Right lobe of liver (tissue), 6 donors: Measurements from ENCODE around the gene ECE1. TPM values are rescaled to one million over a fixed set of nuclear protein-coding genes. Genes with fewer than 3 reads are reported as not detected.

ENCODE experiments used
- ATAC-seq, 4 donors: fragments of 200-7000 bp; cut with Tn5 transposase; one replicate each; pipeline ENCODE4 v1.9.1; 2020; ENCODE audit warnings: mild to moderate bottlenecking in 4 of 4, moderate library complexity in 4 of 4
- DNase-seq, 3 donors: peaks; one replicate each; pipeline ENCODE4 v3.0.0-alpha.2; 2020
- H3K27ac ChIP-seq, 3 donors: fragments of 200-600 bp; one replicate each; pipeline ENCODE4 v1.8.0; 2022
- H3K27me3 ChIP-seq, 2 donors: fragments of 200-600 bp; one replicate each; pipeline ENCODE4 v1.8.0; 2022
- H3K36me3 ChIP-seq, 4 donors: fragments of 200-600 bp; sonication (generic) in 1 of 4; one replicate each; pipeline versions ENCODE4 v1.5.1 to v1.8.0; 2017 to 2022; ENCODE audit warnings: control low read depth in 1 of 4
- H3K4me1 ChIP-seq, 4 donors: fragments of 200-600 bp; sonication (generic) in 1 of 4; one replicate each; pipeline versions ENCODE4 v1.5.1 to v1.8.0; 2017 to 2022; ENCODE audit warnings: control low read depth in 1 of 4
- H3K4me3 ChIP-seq, 3 donors: fragments of 200-600 bp; one replicate each; pipeline ENCODE4 v1.8.0; 2022
- H3K9me3 ChIP-seq, 4 donors: fragments of 200-600 bp; sonication (generic) in 1 of 4; one replicate each; pipeline versions ENCODE4 v1.5.1 to v1.8.0; 2017 to 2022; ENCODE audit warnings: control low read depth in 1 of 4
- CTCF ChIP-seq, 4 donors: fragments of 200-600 bp in 3 of 4; fragments of 450-650 bp in 1 of 4; IDR thresholded peaks; one replicate each; pipeline versions ENCODE4 v1.5.1 to v1.8.0; 2016 to 2022; ENCODE audit warnings: antibody characterized with exemption in 4 of 4, mild to moderate bottlenecking in 2 of 4
- POLR2A ChIP-seq: fragments of 450-650 bp; IDR thresholded peaks from one replicate; pipeline ENCODE4 v1.6.1; 2017; ENCODE audit warnings: antibody characterized with exemption, mild to moderate bottlenecking
- WGBS: methylation state at CpG from one replicate; pipeline ENCODE4 v1.1.6; 2018; ENCODE audit warnings: low coverage, low lambda C conversion rate; ENCODE audit not compliant: insufficient coverage; ENCODE audit errors: missing lambda C conversion rate; 5-methylcytosine and 5-hydroxymethylcytosine counted together
- intact Hi-C, 2 donors: fragments of 100-400 bp; cut with DNase I; formaldehyde crosslinking; loops; one replicate each; pipeline versions ENCODE4 v1.11.2 to v1.14.1; 2022
- total RNA-seq, 6 experiments: library from RNA; depleted of rRNA in 2 of 6; stranded (reverse); fragments of >200 nt in 2 of 6; fragmentation: NEBNext Ultra II Directional in 3 of 6; extraction: Animal tissue kit (Norgen Biotek cat#: 25700) in 3 of 6; gene quantifications; one replicate each; pipeline versions ENCODE4 v1.1.0 to v1.2.4, GENCODE V29; 2016 to 2023
- donor health status: DM: no; HTN: yes; CAD: no.
- donor health status: DM: no; HTN: no; CAD: no.
- donor health status: DM: no; HTN: no; CAD: no.
- donor health status: DM: no; HTN: yes; CAD: no.
- donor health status: DM: no; HTN: yes; CAD: no.

Gene ECE1
- total RNA-seq, 6 experiments from 2014 or later: 39.7 to 61.3 (median 43.8) TPM

GRCh38 chr1:21271550-21271949 is 18.7 kb downstream of the ECE1 start:
- ATAC-seq (peak; percentile 64 to 75 (median 68)), DNase-seq (no peak)
- Histone ChIP-seq H3K36me3 (peaks cover 0 to 23% (median 0%) of the 10 kb centered on the region in 4 donors), H3K4me3 (no peak overlapping the region), H3K27me3 (no peaks in the 10 kb centered on the region), H3K4me1 (peaks cover 0 to 52% (median 20%) of the 10 kb centered on the region in 4 donors), H3K27ac (peak overlapping the region; percentile 18 to 40 (median 33)), H3K9me3 (no peaks in the 10 kb centered on the region)
- intact Hi-C loops: no loop called here
- 12% methylated on average over 3 of the region's 6 CpGs for WGBS
- TF ChIP-seq CTCF (IDR thresholded peaks at IDR 0.05): no peak
- no peak for TF ChIP-seq POLR2A

GRCh38 chr1:21270086-21270689 is 20.1 kb downstream of the ECE1 start:
- Histone ChIP-seq H3K27ac (peak overlapping the region; percentile 41 to 51 (median 50)), H3K4me1 (peaks cover 0 to 52% (median 20%) of the 10 kb centered on the region in 4 donors), H3K36me3 (peaks cover 0 to 23% (median 0%) of the 10 kb centered on the region in 4 donors), H3K4me3 (no peak overlapping the region), H3K9me3 (no peaks in the 10 kb centered on the region), H3K27me3 (no peaks in the 10 kb centered on the region)
- ATAC-seq (peak; percentile 30 to 52 (median 46)), DNase-seq (peak in 1 of 3 donors; percentile 66)
- TF ChIP-seq POLR2A: no peak
- TF ChIP-seq CTCF (IDR thresholded peaks at IDR 0.05): peak; percentile 56 to 70 (median 68)
- intact Hi-C loops: no loop called here
- WGBS: 35% methylated on average over 5 of the region's 9 CpGs

- intact Hi-C loops: loop anchor here in 1 of 2 donors (10.0 kb wide), 1 partner anchor 65 kb away; no protein-coding TSS in a partner anchor
- TF ChIP-seq POLR2A (no peak), CTCF (IDR thresholded peaks at IDR 0.05) (no peak)
- WGBS: 27% methylated on average over 3 of the region's 7 CpGs
- Histone ChIP-seq H3K4me1 (peaks cover 0 to 52% (median 20%) of the 10 kb centered on the region in 4 donors), H3K9me3 (no peaks in the 10 kb centered on the region), H3K27ac (peak overlapping the region; percentile 41 to 51 (median 50)), H3K4me3 (no peak overlapping the region), H3K27me3 (no peaks in the 10 kb centered on the region), H3K36me3 (peaks cover 0 to 23% (median 0%) of the 10 kb centered on the region in 4 donors)
- peak; percentile 57 to 69 (median 61) for ATAC-seq
- peak in 2 of 3 donors; percentile 65 to 69 for DNase-seq
These were observed 20.7 kb downstream of the ECE1 start for GRCh38 chr1:21269461-21270085.

GRCh38 chr1:21268281-21269239 is 21.7 kb downstream of the ECE1 start:
- WGBS: 16% methylated on average over 5 of the region's 17 CpGs
- no peak overlapping the region for H3K4me3 ChIP-seq
- H3K4me1 ChIP-seq: peaks cover 0 to 49% (median 20%) of the 10 kb centered on the region in 4 donors
- no peaks in the 10 kb centered on the region for H3K9me3 ChIP-seq
- H3K27me3 ChIP-seq: no peaks in the 10 kb centered on the region
- ATAC-seq (peak; percentile 46 to 58 (median 51)), DNase-seq (peak; percentile 73 to 80 (median 76))
- peaks cover 0 to 18% (median 0%) of the 10 kb centered on the region in 4 donors for H3K36me3 ChIP-seq
- intact Hi-C loops: loop anchor here in 1 of 2 donors (10.0 kb wide), 1 partner anchor 66 kb away; no protein-coding TSS in a partner anchor
- peak overlapping the region in 1 of 3 donors; percentile 27 for H3K27ac ChIP-seq
- TF ChIP-seq POLR2A (no peak), CTCF (IDR thresholded peaks at IDR 0.05) (peak in 3 of 4 donors; percentile 20 to 31 (median 24))
